Cardiac muscle cell (in vitro differentiated cells and primary cell): ENCODE measurements around the gene ACTR2. TPM values are rescaled to one million over a fixed set of nuclear protein-coding genes. Genes with fewer than 3 reads are reported as not detected.
"Not testable (repeated sequence)": the region's sequence is repeated elsewhere in the genome, so short reads cannot be mapped to it uniquely, and the experiment has no call there.

Experiments
- DNase-seq, 2 donors: peaks; one replicate each; pipeline versions ENCODE4 v3.0.0 to v3.0.0-alpha.2; 2010 to 2017; ENCODE audit warnings: low read depth in 1 of 2, low spot score in 1 of 2
- H3K27ac ChIP-seq: fragments of 200-600 bp; sonication (generic); 2 replicates; pipeline ENCODE4 v1.5.1; 2016
- H3K27me3 ChIP-seq: fragments of 200-600 bp; sonication (generic); 2 replicates; pipeline ENCODE4 v1.6.0; 2016; ENCODE audit warnings: control low read depth
- H3K36me3 ChIP-seq: fragments of 200-600 bp; sonication (generic); 2 replicates; pipeline ENCODE4 v1.5.1; 2016; ENCODE audit warnings: control low read depth
- H3K4me1 ChIP-seq: fragments of 200-600 bp; sonication (generic); 2 replicates; pipeline ENCODE4 v1.8.1; 2017; ENCODE audit warnings: low read depth, mild to moderate bottlenecking, mixed run types
- H3K4me3 ChIP-seq: fragments of 200-600 bp; sonication (generic); 2 replicates; pipeline ENCODE4 v1.5.1; 2016; ENCODE audit warnings: mild to moderate bottlenecking
- H3K9me3 ChIP-seq: fragments of 200-600 bp; sonication (generic); 2 replicates; pipeline ENCODE4 v1.5.1; 2017; ENCODE audit warnings: low read depth, mild to moderate bottlenecking, control low read depth
- polyA plus RNA-seq: library from polyadenylated mRNA; unstranded; fragments of >200 nt; fragmentation: Nextera tagmentation; extraction: Ambion mirVana; gene quantifications from 2 replicates; pipeline ENCODE4 v1.2.1, GENCODE V29; 2016
- total RNA-seq: library from RNA; depleted of rRNA; stranded (reverse); fragments of >200 nt; gene quantifications from 2 replicates; pipeline ENCODE4 v1.2.3, GENCODE V29; 2016
- TF ChIP-seq, protein P1 (sequence below): IDR thresholded peaks from 2 replicates; pipeline ENCODE4 v1.5.1; 2012; ENCODE audit warnings: low read depth, mild to moderate bottlenecking, low read length

Gene ACTR2
- total and polyA plus RNA-seq, 2 experiments from 2014 or later, result 29.5 to 39.3 TPM

DNA sequence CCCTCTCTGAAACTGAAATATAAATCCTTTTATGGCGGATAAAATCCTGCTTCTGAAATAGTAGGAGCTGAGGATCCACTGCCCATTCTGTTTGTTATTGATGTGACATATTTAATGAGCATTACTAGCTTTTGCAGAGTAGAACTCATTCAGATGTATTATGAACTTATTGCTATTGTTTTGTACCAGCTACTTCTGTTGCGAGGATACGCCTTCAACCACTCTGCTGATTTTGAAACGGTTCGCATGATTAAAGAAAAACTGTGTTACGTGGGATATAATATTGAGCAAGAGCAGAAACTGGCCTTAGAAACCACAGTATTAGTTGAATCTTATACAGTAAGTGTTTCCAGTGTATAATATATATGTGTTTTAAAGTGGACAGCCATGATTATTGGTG lies 27.7 kb downstream of the ACTR2 start:
- TF ChIP-seq, protein P1, sequence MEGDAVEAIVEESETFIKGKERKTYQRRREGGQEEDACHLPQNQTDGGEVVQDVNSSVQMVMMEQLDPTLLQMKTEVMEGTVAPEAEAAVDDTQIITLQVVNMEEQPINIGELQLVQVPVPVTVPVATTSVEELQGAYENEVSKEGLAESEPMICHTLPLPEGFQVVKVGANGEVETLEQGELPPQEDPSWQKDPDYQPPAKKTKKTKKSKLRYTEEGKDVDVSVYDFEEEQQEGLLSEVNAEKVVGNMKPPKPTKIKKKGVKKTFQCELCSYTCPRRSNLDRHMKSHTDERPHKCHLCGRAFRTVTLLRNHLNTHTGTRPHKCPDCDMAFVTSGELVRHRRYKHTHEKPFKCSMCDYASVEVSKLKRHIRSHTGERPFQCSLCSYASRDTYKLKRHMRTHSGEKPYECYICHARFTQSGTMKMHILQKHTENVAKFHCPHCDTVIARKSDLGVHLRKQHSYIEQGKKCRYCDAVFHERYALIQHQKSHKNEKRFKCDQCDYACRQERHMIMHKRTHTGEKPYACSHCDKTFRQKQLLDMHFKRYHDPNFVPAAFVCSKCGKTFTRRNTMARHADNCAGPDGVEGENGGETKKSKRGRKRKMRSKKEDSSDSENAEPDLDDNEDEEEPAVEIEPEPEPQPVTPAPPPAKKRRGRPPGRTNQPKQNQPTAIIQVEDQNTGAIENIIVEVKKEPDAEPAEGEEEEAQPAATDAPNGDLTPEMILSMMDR, result no peak
- DNase-seq, result no peak
- Histone ChIP-seq H3K27ac (no peak overlapping the region), H3K4me3 (no peak overlapping the region), H3K27me3 (no peaks in the 10 kb centered on the region), H3K4me1 (no peaks in the 10 kb centered on the region), H3K9me3 (no peaks in the 10 kb centered on the region), H3K36me3 (peaks cover 34% of the 10 kb centered on the region)

DNA sequence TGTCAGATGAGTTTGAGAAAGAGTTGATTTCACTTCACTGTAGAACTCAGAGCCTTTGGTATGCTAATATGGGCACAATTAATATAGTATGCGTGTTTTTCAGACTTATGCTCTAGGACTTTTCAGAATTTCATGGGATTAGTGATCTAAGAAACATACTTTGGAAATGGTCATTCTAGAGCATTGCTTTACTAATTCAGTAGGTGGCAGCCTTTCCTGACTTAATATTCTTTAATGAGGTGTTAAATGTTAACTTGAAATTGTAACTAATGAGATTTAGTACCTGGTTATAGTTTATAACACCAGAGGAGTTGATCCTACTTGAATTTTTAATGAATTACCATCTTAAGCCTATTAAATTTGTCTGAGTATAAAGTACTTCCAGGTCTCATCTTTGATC lies 28.4 kb downstream of the ACTR2 start:
- H3K9me3 ChIP-seq, result no peaks in the 10 kb centered on the region
- no peak overlapping the region for H3K4me3 ChIP-seq
- H3K4me1 ChIP-seq, result no peaks in the 10 kb centered on the region
- no peak overlapping the region for H3K27ac ChIP-seq
- H3K36me3 ChIP-seq, result peaks cover 32% of the 10 kb centered on the region
- TF ChIP-seq, protein P1, result peak; percentile 15
- no peak for DNase-seq
- H3K27me3 ChIP-seq, result no peaks in the 10 kb centered on the region

DNA sequence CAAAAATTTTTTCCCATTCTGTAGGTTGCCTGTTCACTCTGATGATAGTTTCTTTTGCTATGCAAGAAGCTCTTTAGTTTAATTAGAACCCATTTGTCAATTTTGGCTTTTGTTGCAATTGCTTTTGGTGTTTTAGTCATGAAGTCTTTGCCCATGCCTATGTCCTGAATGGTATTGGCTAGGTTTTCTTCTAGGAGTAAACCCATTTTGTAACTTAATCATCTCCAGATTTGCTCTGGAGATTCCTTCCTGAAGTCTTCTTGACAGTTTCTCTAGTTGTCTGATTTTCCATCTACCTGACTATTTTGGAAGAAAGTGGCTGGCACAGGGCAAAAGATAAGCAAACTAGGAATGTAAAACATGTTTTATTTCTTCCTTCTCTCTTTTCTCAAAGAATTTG lies 30.2 kb downstream of the ACTR2 start:
- not testable (repeated sequence) for DNase-seq, H3K27ac ChIP-seq, H3K27me3 ChIP-seq, H3K4me3 ChIP-seq, H3K9me3 ChIP-seq, H3K4me1 ChIP-seq
- H3K36me3 ChIP-seq, result peaks cover 26% of the 10 kb centered on the region

DNA sequence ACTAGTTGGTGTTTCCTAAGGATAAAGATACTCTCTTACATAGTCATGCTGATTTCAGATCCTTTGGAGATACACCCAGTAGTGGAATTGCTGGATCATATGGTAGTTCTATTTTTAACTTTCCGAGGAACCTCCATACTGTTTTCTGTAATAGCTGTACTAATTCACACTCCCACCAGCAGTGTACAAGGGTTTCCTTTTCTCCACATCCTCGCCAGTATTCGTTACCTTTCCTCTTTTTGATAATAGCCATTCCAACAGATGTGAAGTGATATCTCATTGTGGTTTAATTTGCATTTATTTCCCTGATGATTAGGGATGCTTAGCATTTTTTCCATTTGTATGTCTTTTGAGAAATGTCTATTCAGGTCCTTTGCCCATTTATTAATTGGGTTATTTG lies 34.0 kb downstream of the ACTR2 start:
- no peak overlapping the region for H3K4me3 ChIP-seq
- H3K36me3 ChIP-seq, result peaks cover 4% of the 10 kb centered on the region
- TF ChIP-seq, protein P1, result no peak
- H3K4me1 ChIP-seq, result no peaks in the 10 kb centered on the region
- no peaks in the 10 kb centered on the region for H3K27me3 ChIP-seq
- DNase-seq, result no peak
- no peak overlapping the region for H3K27ac ChIP-seq
- no peaks in the 10 kb centered on the region for H3K9me3 ChIP-seq

DNA sequence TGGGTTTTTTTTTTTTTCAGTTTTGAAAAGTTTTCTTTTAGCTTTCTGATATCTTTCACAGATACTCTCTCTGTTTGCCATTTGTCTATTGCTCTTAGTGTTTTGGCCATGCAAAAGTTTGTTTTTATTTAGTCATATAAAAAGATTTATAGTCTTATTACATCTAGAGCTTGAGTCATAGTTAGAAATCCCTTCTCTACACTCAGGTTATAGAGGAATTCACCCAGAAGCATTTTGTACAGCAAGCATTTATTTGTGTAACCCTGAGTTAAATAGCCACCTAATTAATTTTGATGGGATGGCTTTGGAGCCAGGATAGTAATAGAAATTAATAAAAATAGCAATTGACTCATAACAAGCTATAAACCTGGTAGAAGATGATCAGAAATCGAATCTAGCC lies 35.6 kb downstream of the ACTR2 start:
- H3K27ac ChIP-seq, result no peak overlapping the region

DNA sequence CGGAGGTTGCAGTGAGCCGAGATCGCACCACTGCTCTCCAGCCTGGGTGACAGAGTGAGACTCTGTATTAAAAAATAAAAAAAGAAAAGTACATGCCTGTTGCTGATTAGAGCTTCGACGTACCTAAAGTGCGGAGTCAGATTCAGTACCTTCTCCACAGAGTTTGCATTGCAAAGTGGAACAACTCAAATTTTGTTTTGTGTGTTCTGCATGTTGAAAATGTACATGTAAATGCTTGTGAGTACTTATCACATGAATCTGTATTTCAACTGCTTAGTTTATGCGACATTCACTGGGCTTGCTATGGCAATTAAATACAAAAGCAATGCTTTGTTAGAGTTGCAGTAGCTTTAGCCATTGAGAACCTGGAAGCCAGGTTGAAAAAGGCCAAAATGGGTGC lies 36.4 kb downstream of the ACTR2 start:
- H3K4me3 ChIP-seq, result no peak overlapping the region
- no peaks in the 10 kb centered on the region for H3K9me3 ChIP-seq
- TF ChIP-seq, protein P1, result no peak
- peaks cover 4% of the 10 kb centered on the region for H3K36me3 ChIP-seq
- DNase-seq, result no peak
- no peaks in the 10 kb centered on the region for H3K4me1 ChIP-seq
- H3K27ac ChIP-seq, result no peak overlapping the region
- no peaks in the 10 kb centered on the region for H3K27me3 ChIP-seq

More for the DNA sequence above, 35.6 kb downstream of the ACTR2 start:
- Histone ChIP-seq H3K27me3 (no peaks in the 10 kb centered on the region), H3K9me3 (no peaks in the 10 kb centered on the region), H3K4me3 (no peak overlapping the region), H3K4me1 (no peaks in the 10 kb centered on the region), H3K36me3 (peaks cover 4% of the 10 kb centered on the region)
- TF ChIP-seq, protein P1, result no peak
- no peak for DNase-seq
